Stimulated activated CD8-positive, alpha-beta memory T cell treated with anti-CD3 and anti-CD28 coated beads, Interleukin-2, amount 100 ng/mL, for 1 hour (primary cell): ENCODE data around the gene GNB1L.

Experiments used
- DNase-seq, 2 donors: peaks; one replicate each; pipeline ENCODE4 v3.0.0-alpha.2; 2020; ENCODE audit warnings: low read depth in 2 of 2

The GNB1L gene

DNA sequence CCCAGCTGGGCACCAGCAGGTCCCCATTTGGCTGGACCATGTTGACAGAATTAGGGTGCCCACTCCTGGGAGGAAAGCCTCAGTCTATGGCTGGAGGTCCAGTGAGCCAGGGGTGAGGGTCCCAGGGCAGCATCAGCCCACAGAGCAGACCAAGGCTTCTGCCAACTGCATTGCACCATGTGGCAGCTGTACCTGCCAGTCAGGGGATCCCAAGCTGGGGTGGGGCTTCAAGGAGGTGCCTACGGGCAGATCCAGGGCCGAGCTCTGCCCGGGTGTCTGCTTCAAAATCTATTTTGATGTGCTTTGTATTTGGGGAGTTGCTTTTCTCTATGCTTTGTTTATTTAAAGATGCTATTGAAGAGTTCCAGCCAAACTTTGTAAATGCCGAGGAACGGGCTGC, 120.9 kb downstream of the GNB1L start:
- no peak for DNase-seq
